ENCODE measurements around the gene EGLN3.

The EGLN3 gene

GRCh38 chr14:33950320-33951182 lies at the start of gene EGLN3:
EGLN3 (minus strand) TSS chr14:33951074; CDS start chr14:33950752, 322 bp downstream.
- Histone ChIP-seq H3K9me3 (ENCODE audit: control insufficient read depth, low read length) (no peaks in the 10 kb centered on the region), H3K27me3 (replicated peaks; ENCODE audit: control insufficient read depth, insufficient read depth, low read length) (peaks cover 33% of the 10 kb centered on the region), H3K4me1 (ENCODE audit: control insufficient read depth, insufficient read depth, low read length) (peaks cover 16% of the 10 kb centered on the region), H3K9ac (ENCODE audit: low read length) (peak within 1 kb of the TSS; percentile 73), H3K36me3 (ENCODE audit: control insufficient read depth, insufficient read depth, low read length, severe bottlenecking) (no peaks in the 10 kb centered on the region), H3K4me3 (ENCODE audit: low read length) (peak within 1 kb of the TSS; percentile 88)
- peak; percentile 89 for DNase-seq (ENCODE audit: low read depth)

- no peak overlapping the region for H3K9ac ChIP-seq (ENCODE audit: low read length)
- H3K9me3 ChIP-seq (ENCODE audit: control insufficient read depth, low read length), result no peaks in the 10 kb centered on the region
- H3K4me1 ChIP-seq (ENCODE audit: control insufficient read depth, insufficient read depth, low read length), result peaks cover 3% of the 10 kb centered on the region
- H3K27me3 ChIP-seq (replicated peaks; ENCODE audit: control insufficient read depth, insufficient read depth, low read length), result no peaks in the 10 kb centered on the region
- no peaks in the 10 kb centered on the region for H3K36me3 ChIP-seq (ENCODE audit: control insufficient read depth, insufficient read depth, low read length, severe bottlenecking)
- no peak for DNase-seq (ENCODE audit: low read depth)
- H3K4me3 ChIP-seq (ENCODE audit: low read length), result no peak overlapping the region
These were observed 49.5 kb upstream of the EGLN3 start for GRCh38 chr14:34000396-34000795.

DNA sequence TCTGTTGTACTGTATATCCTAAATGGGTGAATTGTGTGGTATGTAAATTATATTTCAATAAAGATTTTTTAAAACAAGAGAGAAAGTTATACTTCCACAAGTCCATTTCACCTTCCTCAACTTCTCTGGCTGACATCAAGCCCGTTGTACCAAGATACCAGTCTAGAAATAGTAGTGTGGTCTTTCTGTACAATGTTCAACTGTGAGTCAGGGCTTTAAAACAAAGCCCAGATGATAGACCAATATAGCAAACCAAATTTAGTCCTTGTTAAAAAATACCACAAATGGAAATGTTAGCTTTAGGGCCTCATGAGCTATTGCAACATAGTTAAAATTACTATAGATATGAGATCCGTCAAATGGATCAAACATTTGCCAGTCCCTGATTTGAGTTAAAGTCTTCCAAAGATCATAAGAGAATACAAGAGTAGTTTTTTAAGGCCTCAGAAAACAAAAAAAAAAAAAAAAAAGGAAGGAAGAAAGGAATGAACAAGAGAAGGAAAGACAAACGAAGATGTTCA lies 49.0 kb upstream of the EGLN3 start:
- Histone ChIP-seq H3K4me3 (ENCODE audit: low read length) (no peak overlapping the region), H3K36me3 (ENCODE audit: control insufficient read depth, insufficient read depth, low read length, severe bottlenecking) (no peaks in the 10 kb centered on the region), H3K9ac (ENCODE audit: low read length) (no peak overlapping the region), H3K27me3 (replicated peaks; ENCODE audit: control insufficient read depth, insufficient read depth, low read length) (no peaks in the 10 kb centered on the region), H3K4me1 (ENCODE audit: control insufficient read depth, insufficient read depth, low read length) (peaks cover 3% of the 10 kb centered on the region), H3K9me3 (ENCODE audit: control insufficient read depth, low read length) (no peaks in the 10 kb centered on the region)
- no peak for DNase-seq (ENCODE audit: low read depth)

DNA sequence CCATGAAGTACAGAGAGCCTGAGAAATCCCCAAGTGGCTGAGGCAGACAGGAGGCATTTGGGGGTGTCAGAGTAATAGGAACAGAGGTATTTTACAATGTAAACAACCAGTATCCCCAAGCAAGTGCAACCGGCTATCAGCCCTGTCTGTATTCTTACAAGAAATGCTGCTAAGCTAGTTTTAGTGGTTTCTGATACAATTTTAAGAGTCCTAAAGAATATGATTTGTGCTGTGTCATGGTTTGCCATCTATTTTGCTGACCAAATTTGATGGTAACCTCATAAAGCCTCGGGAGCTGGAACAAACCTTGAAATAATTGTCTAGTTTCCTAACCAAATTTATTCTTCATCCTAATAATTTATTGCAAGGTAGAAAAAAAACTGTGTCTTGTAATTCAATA lies 46.7 kb upstream of the EGLN3 start:
- no peaks in the 10 kb centered on the region for H3K36me3 ChIP-seq (ENCODE audit: control insufficient read depth, insufficient read depth, low read length, severe bottlenecking)
- no peaks in the 10 kb centered on the region for H3K9me3 ChIP-seq (ENCODE audit: control insufficient read depth, low read length)
- DNase-seq (ENCODE audit: low read depth), result no peak

DNA sequence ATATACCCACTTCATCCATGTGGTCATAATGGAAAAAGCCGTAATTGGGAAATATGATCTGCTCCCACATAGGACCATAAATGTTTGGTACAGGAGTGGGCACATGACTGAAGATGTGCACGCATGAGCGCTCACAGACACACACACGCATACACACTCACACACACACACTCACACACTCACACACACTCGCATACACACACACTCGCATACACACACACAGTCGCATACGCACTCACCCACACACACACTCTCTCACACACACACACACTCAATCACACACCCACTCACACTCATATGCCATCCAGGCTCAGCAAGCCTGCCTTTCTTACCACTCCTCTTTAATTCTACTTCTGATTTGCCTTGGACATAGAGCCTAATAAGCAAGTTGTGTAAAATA lies 45.6 kb upstream of the EGLN3 start:
- H3K9ac ChIP-seq (ENCODE audit: low read length), result no peak overlapping the region
- H3K9me3 ChIP-seq (ENCODE audit: control insufficient read depth, low read length), result no peaks in the 10 kb centered on the region
- H3K4me3 ChIP-seq (ENCODE audit: low read length), result no peak overlapping the region
- DNase-seq (ENCODE audit: low read depth), result no peak
- H3K27me3 ChIP-seq (replicated peaks; ENCODE audit: control insufficient read depth, insufficient read depth, low read length), result no peaks in the 10 kb centered on the region
- H3K36me3 ChIP-seq (ENCODE audit: control insufficient read depth, insufficient read depth, low read length, severe bottlenecking), result no peaks in the 10 kb centered on the region
- no peaks in the 10 kb centered on the region for H3K4me1 ChIP-seq (ENCODE audit: control insufficient read depth, insufficient read depth, low read length)

More for the DNA sequence above, 46.7 kb upstream of the EGLN3 start:
- no peaks in the 10 kb centered on the region for H3K27me3 ChIP-seq (replicated peaks; ENCODE audit: control insufficient read depth, insufficient read depth, low read length)
- H3K4me3 ChIP-seq (ENCODE audit: low read length), result no peak overlapping the region
- no peaks in the 10 kb centered on the region for H3K4me1 ChIP-seq (ENCODE audit: control insufficient read depth, insufficient read depth, low read length)
- H3K9ac ChIP-seq (ENCODE audit: low read length), result no peak overlapping the region

- Histone ChIP-seq H3K9ac (ENCODE audit: low read length) (no peak overlapping the region), H3K4me1 (ENCODE audit: control insufficient read depth, insufficient read depth, low read length) (peaks cover 16% of the 10 kb centered on the region), H3K9me3 (ENCODE audit: control insufficient read depth, low read length) (no peaks in the 10 kb centered on the region), H3K36me3 (ENCODE audit: control insufficient read depth, insufficient read depth, low read length, severe bottlenecking) (no peaks in the 10 kb centered on the region), H3K27me3 (replicated peaks; ENCODE audit: control insufficient read depth, insufficient read depth, low read length) (no peaks in the 10 kb centered on the region), H3K4me3 (ENCODE audit: low read length) (no peak overlapping the region)
- DNase-seq (ENCODE audit: low read depth), result peak; percentile 5
These were observed 42.4 kb upstream of the EGLN3 start for GRCh38 chr14:33993246-33993645.

GRCh38 chr14:33992274-33993007 lies 41.6 kb upstream of the EGLN3 start:
- Histone ChIP-seq H3K4me3 (ENCODE audit: low read length) (no peak overlapping the region), H3K36me3 (ENCODE audit: control insufficient read depth, insufficient read depth, low read length, severe bottlenecking) (no peaks in the 10 kb centered on the region), H3K9me3 (ENCODE audit: control insufficient read depth, low read length) (no peaks in the 10 kb centered on the region), H3K27me3 (replicated peaks; ENCODE audit: control insufficient read depth, insufficient read depth, low read length) (no peaks in the 10 kb centered on the region), H3K4me1 (ENCODE audit: control insufficient read depth, insufficient read depth, low read length) (peaks cover 16% of the 10 kb centered on the region), H3K9ac (ENCODE audit: low read length) (no peak overlapping the region)
- no peak for DNase-seq (ENCODE audit: low read depth)

DNA sequence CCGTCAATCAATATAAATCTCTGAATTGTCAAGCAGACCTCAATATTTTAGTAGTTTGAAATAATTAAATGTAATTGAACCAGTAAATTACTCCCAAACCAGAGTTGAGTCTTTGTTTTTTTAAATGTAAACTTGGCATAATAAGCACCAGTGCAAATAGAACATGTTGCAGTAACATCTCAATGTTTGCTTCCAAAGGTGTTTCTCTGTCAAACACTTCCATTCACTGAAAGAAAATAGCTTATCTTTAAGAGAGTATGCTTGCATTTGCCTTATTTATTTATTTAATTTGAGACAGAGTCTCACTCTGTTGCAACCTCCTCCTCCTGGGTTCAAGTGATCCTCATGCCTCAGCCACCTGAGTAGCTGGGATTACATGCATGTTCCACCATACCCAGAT lies 39.9 kb upstream of the EGLN3 start:
- peaks cover 16% of the 10 kb centered on the region for H3K4me1 ChIP-seq (ENCODE audit: control insufficient read depth, insufficient read depth, low read length)
- no peaks in the 10 kb centered on the region for H3K9me3 ChIP-seq (ENCODE audit: control insufficient read depth, low read length)
- no peaks in the 10 kb centered on the region for H3K27me3 ChIP-seq (replicated peaks; ENCODE audit: control insufficient read depth, insufficient read depth, low read length)
- peak overlapping the region; percentile 57 for H3K4me3 ChIP-seq (ENCODE audit: low read length)
- no peaks in the 10 kb centered on the region for H3K36me3 ChIP-seq (ENCODE audit: control insufficient read depth, insufficient read depth, low read length, severe bottlenecking)
- no peak for DNase-seq (ENCODE audit: low read depth)
- no peak overlapping the region for H3K9ac ChIP-seq (ENCODE audit: low read length)

DNA sequence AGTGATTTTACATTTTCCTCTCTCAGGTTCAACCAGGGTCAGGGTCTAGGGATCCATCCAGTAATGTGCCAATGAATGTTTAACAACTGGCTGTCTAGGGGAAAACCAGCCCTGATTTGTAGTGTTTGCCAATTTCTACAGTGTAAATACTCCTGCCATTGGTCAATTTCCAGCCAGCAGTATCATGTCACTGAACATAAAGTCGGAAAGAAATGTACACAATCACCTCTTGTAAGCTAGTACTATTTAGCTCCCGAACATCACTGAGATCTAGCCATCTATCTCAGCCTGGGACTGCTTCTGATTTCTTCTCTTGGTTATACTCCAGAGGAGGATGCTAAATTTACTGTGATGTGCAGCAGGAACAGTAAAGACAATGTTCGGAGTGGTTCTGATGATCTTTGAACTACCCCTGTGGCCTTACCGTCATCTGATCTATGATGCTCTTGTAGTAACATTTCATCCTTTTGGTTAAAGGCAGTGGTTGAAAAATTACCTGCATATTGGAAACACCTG lies 36.7 kb upstream of the EGLN3 start:
- Histone ChIP-seq H3K9ac (ENCODE audit: low read length) (no peak overlapping the region), H3K27me3 (replicated peaks; ENCODE audit: control insufficient read depth, insufficient read depth, low read length) (no peaks in the 10 kb centered on the region), H3K4me3 (ENCODE audit: low read length) (no peak overlapping the region), H3K9me3 (ENCODE audit: control insufficient read depth, low read length) (no peaks in the 10 kb centered on the region), H3K4me1 (ENCODE audit: control insufficient read depth, insufficient read depth, low read length) (peaks cover 16% of the 10 kb centered on the region), H3K36me3 (ENCODE audit: control insufficient read depth, insufficient read depth, low read length, severe bottlenecking) (no peaks in the 10 kb centered on the region)
- no peak for DNase-seq (ENCODE audit: low read depth)

- no peaks in the 10 kb centered on the region for H3K9me3 ChIP-seq (ENCODE audit: control insufficient read depth, low read length)
- H3K9ac ChIP-seq (ENCODE audit: low read length), result no peak overlapping the region
- peak; percentile 13 for DNase-seq (ENCODE audit: low read depth)
- no peaks in the 10 kb centered on the region for H3K27me3 ChIP-seq (replicated peaks; ENCODE audit: control insufficient read depth, insufficient read depth, low read length)
- no peaks in the 10 kb centered on the region for H3K36me3 ChIP-seq (ENCODE audit: control insufficient read depth, insufficient read depth, low read length, severe bottlenecking)
- H3K4me1 ChIP-seq (ENCODE audit: control insufficient read depth, insufficient read depth, low read length), result peaks cover 16% of the 10 kb centered on the region
- no peak overlapping the region for H3K4me3 ChIP-seq (ENCODE audit: low read length)
These were observed 35.9 kb upstream of the EGLN3 start for GRCh38 chr14:33986804-33987203.

GRCh38 chr14:33985242-33985641 lies 34.4 kb upstream of the EGLN3 start:
- H3K4me1 ChIP-seq (ENCODE audit: control insufficient read depth, insufficient read depth, low read length), result peaks cover 11% of the 10 kb centered on the region
- no peaks in the 10 kb centered on the region for H3K36me3 ChIP-seq (ENCODE audit: control insufficient read depth, insufficient read depth, low read length, severe bottlenecking)
- DNase-seq (ENCODE audit: low read depth), result no peak
- H3K9ac ChIP-seq (ENCODE audit: low read length), result no peak overlapping the region
- H3K9me3 ChIP-seq (ENCODE audit: control insufficient read depth, low read length), result no peaks in the 10 kb centered on the region
- no peak overlapping the region for H3K4me3 ChIP-seq (ENCODE audit: low read length)
- H3K27me3 ChIP-seq (replicated peaks; ENCODE audit: control insufficient read depth, insufficient read depth, low read length), result no peaks in the 10 kb centered on the region
